HG02571 (cell line): ENCODE measurements around the gene HOXC6.

ENCODE experiments used
- ATAC-seq: cut with Tn5 transposase; IDR thresholded peaks from one replicate; pipeline ENCODE4 v1.9.1; 2021; ENCODE audit warnings: mild to moderate bottlenecking, moderate library complexity; ENCODE audit not compliant: unreplicated experiment

HOXC6 gene

GRCh38 chr12:53989227-53990113, 38.8 kb upstream of the HOXC6 start:
- no peak for ATAC-seq

- ATAC-seq: no peak
These were observed 37.7 kb upstream of the HOXC6 start for GRCh38 chr12:53990311-53991076.

- ATAC-seq: no peak
These were observed 37.2 kb upstream of the HOXC6 start for GRCh38 chr12:53991077-53991460.

GRCh38 chr12:53992377-53992889, 35.8 kb upstream of the HOXC6 start:
- ATAC-seq: no peak

GRCh38 chr12:53993162-53994008, 34.9 kb upstream of the HOXC6 start:
- no peak for ATAC-seq

- no peak for ATAC-seq
These were observed 34.3 kb upstream of the HOXC6 start for GRCh38 chr12:53994009-53994263.

GRCh38 chr12:53994264-53995001, 33.8 kb upstream of the HOXC6 start:
- ATAC-seq: no peak

- no peak for ATAC-seq
These were observed 33.2 kb upstream of the HOXC6 start for GRCh38 chr12:53995002-53995377.

GRCh38 chr12:53995378-53996239, 32.6 kb upstream of the HOXC6 start:
- no peak for ATAC-seq

GRCh38 chr12:53996240-53997203, 31.7 kb upstream of the HOXC6 start:
- ATAC-seq: no peak

- ATAC-seq: no peak
These were observed 30.8 kb upstream of the HOXC6 start for GRCh38 chr12:53997204-53998109.

GRCh38 chr12:53998110-53998899, 29.9 kb upstream of the HOXC6 start:
- ATAC-seq: no peak

- no peak for ATAC-seq
These were observed 29.4 kb upstream of the HOXC6 start for GRCh38 chr12:53998900-53999236.

GRCh38 chr12:53999559-54000115, 28.6 kb upstream of the HOXC6 start:
- ATAC-seq: no peak

- no peak for ATAC-seq
These were observed 27.8 kb upstream of the HOXC6 start, which contains the start of gene HOXC9 for GRCh38 chr12:54000116-54001114. TSS of gene HOXC9 (plus strand) at chr12:54000161. CDS start at chr12:54000189, 28 bp downstream.
